Keratinocyte (primary cell): ENCODE data around the gene APOBEC3F. TPM values are rescaled to one million over a fixed set of nuclear protein-coding genes. Genes with fewer than 3 reads are reported as not detected.

Experiments
- DNase-seq: peaks from one replicate; pipeline ENCODE4 v3.0.0-alpha.2; 2011; ENCODE audit warnings: low read depth, missing footprints, low spot score
- FAIRE-seq: peaks from 2 replicates; lab custom pipeline; 2011; peaks lifted over from hg19 to GRCh38; lab: Jason Lieb, UNC
- H2AFZ ChIP-seq: 2 replicates; pipeline ENCODE4 v1.6.0; 2012; ENCODE audit warnings: low read length, control low read depth, inconsistent platforms; ENCODE audit not compliant: control insufficient read depth
- H3K27ac ChIP-seq: 2 replicates; pipeline ENCODE4 v1.5.1; 2011; ENCODE audit warnings: low read length; ENCODE audit not compliant: control insufficient read depth, insufficient read depth
- H3K27me3 ChIP-seq: 3 replicates; pipeline ENCODE4 v1.6.0; 2011; ENCODE audit warnings: low read length; ENCODE audit not compliant: control insufficient read depth, insufficient read depth; ENCODE audit errors: extremely low read depth
- H3K36me3 ChIP-seq, 2 experiments: 2 replicates in 1 of 2; 3 replicates in 1 of 2; pipeline ENCODE4 v1.5.1; 2011; ENCODE audit warnings: low read length in 2 of 2, mild to moderate bottlenecking in 1 of 2; ENCODE audit not compliant: control insufficient read depth in 2 of 2, insufficient read depth in 2 of 2; ENCODE audit errors: extremely low read depth in 1 of 2
- H3K4me1 ChIP-seq: 3 replicates; pipeline ENCODE4 v1.5.1; 2011; ENCODE audit warnings: low read length; ENCODE audit not compliant: control insufficient read depth, insufficient read depth; ENCODE audit errors: extremely low read depth
- H3K4me2 ChIP-seq: 3 replicates; pipeline ENCODE4 v1.6.0; 2011; ENCODE audit warnings: low read depth, low read length; ENCODE audit not compliant: control insufficient read depth, insufficient read depth; ENCODE audit errors: extremely low read depth
- H3K4me3 ChIP-seq, 3 experiments: fragments of 200-600 bp in 1 of 3; sonication (generic) in 1 of 3; 2 replicates in 2 of 3; 3 replicates in 1 of 3; pipeline ENCODE4 v1.5.1; 2011 to 2016; ENCODE audit warnings: low read length in 3 of 3, mild to moderate bottlenecking in 3 of 3, control low read depth in 2 of 3, inconsistent platforms in 1 of 3, low read depth in 1 of 3, mixed read lengths in 1 of 3, mixed run types in 1 of 3, moderate library complexity in 1 of 3; ENCODE audit not compliant: control insufficient read depth in 2 of 3, insufficient read depth in 2 of 3; ENCODE audit errors: extremely low read depth in 1 of 3
- H3K79me2 ChIP-seq: 2 replicates; pipeline ENCODE4 v1.6.0; 2012; ENCODE audit warnings: low read length; ENCODE audit not compliant: control insufficient read depth, insufficient read depth
- H3K9ac ChIP-seq: 3 replicates; pipeline ENCODE4 v1.6.0; 2011; ENCODE audit warnings: low read length; ENCODE audit not compliant: control insufficient read depth, insufficient read depth; ENCODE audit errors: extremely low read depth
- H3K9me1 ChIP-seq: 3 replicates; pipeline ENCODE4 v1.6.0; 2011; ENCODE audit warnings: low read length; ENCODE audit not compliant: control insufficient read depth, insufficient read depth; ENCODE audit errors: extremely low read depth
- H3K9me3 ChIP-seq: 2 replicates; pipeline ENCODE4 v1.5.1; 2012; ENCODE audit warnings: low read depth, low read length; ENCODE audit not compliant: control insufficient read depth
- H4K20me1 ChIP-seq: 3 replicates; pipeline ENCODE4 v1.6.0; 2011; ENCODE audit warnings: low read length; ENCODE audit not compliant: control insufficient read depth, insufficient read depth; ENCODE audit errors: extremely low read depth
- CTCF ChIP-seq, 3 experiments: IDR thresholded peaks in 1 of 3; conservative IDR thresholded peaks in 1 of 3; optimal IDR thresholded peaks in 1 of 3; 2 replicates in 2 of 3; 3 replicates in 1 of 3; pipeline versions ENCODE3 to v1.5.1; 2011; ENCODE audit warnings: low read length in 3 of 3, mild to moderate bottlenecking in 3 of 3, moderate library complexity in 2 of 3, control low read depth in 1 of 3, inconsistent platforms in 1 of 3; ENCODE audit not compliant: insufficient read depth in 2 of 3; ENCODE audit errors: extremely low read depth in 1 of 3
- EZH2 ChIP-seq: IDR thresholded peaks from one replicate; pipeline ENCODE4 v1.6.1; 2012; ENCODE audit warnings: inconsistent platforms, mild to moderate bottlenecking, low read length, moderate library complexity
- dilution Hi-C: fragments of 300-500 bp; cut with MboI; formaldehyde crosslinking; loops from one replicate; pipeline ENCODE4 v1.7.0; 2020; ENCODE audit warnings: low sequenced_read_pairs; ENCODE audit not compliant: extremely low pct_ligation_motif_present
- polyA plus RNA-seq, 5 experiments: library from polyadenylated mRNA; depleted of rRNA in 3 of 5; stranded (reverse) in 3 of 5; stranded (forward) in 1 of 5; unstranded in 1 of 5; fragments of >200 nt; gene quantifications; 1 replicate in 1 of 5; 2 replicates in 3 of 5; 3 replicates in 1 of 5; pipeline versions ENCODE4 v1.2.1 to v1.2.3, GENCODE V29; 2011 to 2012; ENCODE audit warnings: missing spikeins in 2 of 5, low read depth in 1 of 5, low replicate concordance in 1 of 5

The APOBEC3F gene
- polyA plus RNA-seq, 1 donor (not counting 4 experiments of a cell fraction or from before 2014, with no cell fraction given) = 7.9 TPM

GRCh38 chr22:39097098-39098020 lies 56.7 kb downstream of the APOBEC3F start, which contains the start of gene APOBEC3H:
Gene APOBEC3H (plus strand): TSS chr22:39097244. CDS start chr22:39100279, 3,035 bp downstream.
- peak in 1 of 3 experiments; percentile 9 for TF ChIP-seq CTCF (optimal IDR thresholded peaks at IDR 0.05 in 1 of 3, IDR thresholded peaks at IDR 0.05 in 1 of 3, conservative IDR thresholded peaks at IDR 0.05 in 1 of 3; ENCODE audit: extremely low read depth in 1 of 3, insufficient read depth in 2 of 3, low read length in 3 of 3)
- TF ChIP-seq EZH2 = no peak
- peak within 1 kb of the TSS; percentile 36 for H3K27ac ChIP-seq
- peak within 1 kb of the TSS in 2 of 3 experiments; percentile 7 to 10 for H3K4me3 ChIP-seq
- H3K36me3 ChIP-seq = no peaks in the 10 kb centered on the region
- no peaks in the 10 kb centered on the region for H3K79me2 ChIP-seq
- peak; percentile 93 for FAIRE-seq
- DNase-seq = peak; percentile 86
- H2AFZ ChIP-seq = peak within 1 kb of the TSS; percentile 68
- H4K20me1 ChIP-seq = no peaks in the 10 kb centered on the region
- H3K27me3 ChIP-seq = no peaks in the 10 kb centered on the region
- dilution Hi-C loops = no loop called here
- H3K9ac ChIP-seq = no peak within 1 kb of the TSS
- H3K4me1 ChIP-seq = peaks cover 21% of the 10 kb centered on the region
- H3K9me3 ChIP-seq = no peaks in the 10 kb centered on the region
- H3K9me1 ChIP-seq = no peaks in the 10 kb centered on the region
- peak within 1 kb of the TSS; percentile 62 for H3K4me2 ChIP-seq

- Histone ChIP-seq H3K9me1 (no peaks in the 10 kb centered on the region), H3K36me3 (no peaks in the 10 kb centered on the region), H3K9me3 (no peaks in the 10 kb centered on the region), H2AFZ (peak overlapping the region; percentile 1), H3K4me1 (peaks cover 21% of the 10 kb centered on the region), H3K4me3 (no peak overlapping the region), H3K27ac (peak overlapping the region; percentile 36), H3K9ac (no peak overlapping the region), H3K79me2 (no peaks in the 10 kb centered on the region), H4K20me1 (no peaks in the 10 kb centered on the region), H3K4me2 (no peak overlapping the region), H3K27me3 (no peaks in the 10 kb centered on the region)
- DNase-seq = no peak
- no peak for FAIRE-seq
- dilution Hi-C loops = no loop called here
- TF ChIP-seq EZH2 = no peak
- TF ChIP-seq CTCF (optimal IDR thresholded peaks at IDR 0.05 in 1 of 3, IDR thresholded peaks at IDR 0.05 in 1 of 3, conservative IDR thresholded peaks at IDR 0.05 in 1 of 3; ENCODE audit: extremely low read depth in 1 of 3, insufficient read depth in 2 of 3, low read length in 3 of 3) = no peak
Observed at GRCh38 chr22:39098026-39098425, 57.4 kb downstream of the APOBEC3F start.
